ENCODE data around the gene JHY. TPM values are rescaled to one million over a fixed set of nuclear protein-coding genes. Genes with fewer than 3 reads are reported as not detected.

Gene JHY
- total RNA-seq, 2 donors from 2014 or later, result 4.9 to 7.0 TPM

DNA sequence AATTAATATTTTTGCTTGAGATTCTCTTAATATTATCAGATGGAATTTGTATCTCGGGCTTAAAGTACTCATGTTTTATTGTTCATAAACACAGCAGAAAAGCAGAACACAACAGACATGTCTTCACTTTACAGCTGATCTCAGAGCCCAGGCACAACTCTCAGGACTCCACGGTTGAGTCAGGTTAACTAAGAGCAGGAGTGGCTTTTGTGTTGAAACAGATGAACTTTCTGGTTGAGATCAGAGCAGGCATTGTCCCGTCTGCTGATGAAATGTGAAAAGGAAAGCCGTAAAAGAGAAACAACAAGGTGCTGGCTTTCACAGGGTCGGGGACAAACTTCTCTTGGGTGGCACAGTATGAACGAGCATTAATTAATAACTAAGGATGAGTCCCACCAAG is 49.0 kb downstream of the JHY start:
- Histone ChIP-seq H3K9me3 (no peaks in the 10 kb centered on the region), H3K27me3 (replicated peaks; ENCODE audit: insufficient read depth) (no peaks in the 10 kb centered on the region), H3K27ac (no peak overlapping the region), H3K4me3 (no peak overlapping the region), H3K4me1 (ENCODE audit: control insufficient read depth in 1 of 2, low read depth in 2 of 2) (no peaks in the 10 kb centered on the region), H3K36me3 (no peaks in the 10 kb centered on the region)
- DNase-seq (ENCODE audit: low spot score) (no peak), ATAC-seq (ENCODE audit: insufficient number of reproducible peaks, low FRiP score, low read depth) (no peak)
- TF ChIP-seq, protein P1, sequence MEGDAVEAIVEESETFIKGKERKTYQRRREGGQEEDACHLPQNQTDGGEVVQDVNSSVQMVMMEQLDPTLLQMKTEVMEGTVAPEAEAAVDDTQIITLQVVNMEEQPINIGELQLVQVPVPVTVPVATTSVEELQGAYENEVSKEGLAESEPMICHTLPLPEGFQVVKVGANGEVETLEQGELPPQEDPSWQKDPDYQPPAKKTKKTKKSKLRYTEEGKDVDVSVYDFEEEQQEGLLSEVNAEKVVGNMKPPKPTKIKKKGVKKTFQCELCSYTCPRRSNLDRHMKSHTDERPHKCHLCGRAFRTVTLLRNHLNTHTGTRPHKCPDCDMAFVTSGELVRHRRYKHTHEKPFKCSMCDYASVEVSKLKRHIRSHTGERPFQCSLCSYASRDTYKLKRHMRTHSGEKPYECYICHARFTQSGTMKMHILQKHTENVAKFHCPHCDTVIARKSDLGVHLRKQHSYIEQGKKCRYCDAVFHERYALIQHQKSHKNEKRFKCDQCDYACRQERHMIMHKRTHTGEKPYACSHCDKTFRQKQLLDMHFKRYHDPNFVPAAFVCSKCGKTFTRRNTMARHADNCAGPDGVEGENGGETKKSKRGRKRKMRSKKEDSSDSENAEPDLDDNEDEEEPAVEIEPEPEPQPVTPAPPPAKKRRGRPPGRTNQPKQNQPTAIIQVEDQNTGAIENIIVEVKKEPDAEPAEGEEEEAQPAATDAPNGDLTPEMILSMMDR (IDR thresholded peaks at IDR 0.05), result no peak

DNA sequence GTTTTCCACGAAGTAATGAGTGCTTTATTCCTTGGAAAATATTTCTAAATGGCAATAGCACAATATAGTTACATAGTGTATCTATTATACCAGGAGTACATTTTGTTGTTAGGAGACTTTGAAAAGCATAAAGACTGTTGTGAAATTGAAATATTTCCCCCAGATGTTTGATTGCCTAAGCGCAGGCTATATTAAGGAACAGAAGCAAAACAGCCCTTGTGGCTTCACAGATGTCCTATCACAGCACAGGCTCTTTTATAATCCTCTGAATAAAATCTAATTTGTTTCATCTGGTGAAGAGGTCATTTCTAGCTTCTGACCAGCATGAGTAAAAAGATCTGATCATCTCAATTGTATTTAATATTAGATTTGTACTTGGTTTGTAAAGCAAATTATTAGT is 50.9 kb downstream of the JHY start:
- no peak for DNase-seq (ENCODE audit: low spot score)
- Histone ChIP-seq H3K4me1 (ENCODE audit: control insufficient read depth in 1 of 2, low read depth in 2 of 2) (no peaks in the 10 kb centered on the region), H3K4me3 (no peak overlapping the region), H3K27me3 (replicated peaks; ENCODE audit: insufficient read depth) (no peaks in the 10 kb centered on the region), H3K36me3 (no peaks in the 10 kb centered on the region), H3K9me3 (no peaks in the 10 kb centered on the region), H3K27ac (no peak overlapping the region)
- TF ChIP-seq, protein P1 (IDR thresholded peaks at IDR 0.05), result no peak
- ATAC-seq (ENCODE audit: insufficient number of reproducible peaks, low FRiP score, low read depth), result no peak

DNA sequence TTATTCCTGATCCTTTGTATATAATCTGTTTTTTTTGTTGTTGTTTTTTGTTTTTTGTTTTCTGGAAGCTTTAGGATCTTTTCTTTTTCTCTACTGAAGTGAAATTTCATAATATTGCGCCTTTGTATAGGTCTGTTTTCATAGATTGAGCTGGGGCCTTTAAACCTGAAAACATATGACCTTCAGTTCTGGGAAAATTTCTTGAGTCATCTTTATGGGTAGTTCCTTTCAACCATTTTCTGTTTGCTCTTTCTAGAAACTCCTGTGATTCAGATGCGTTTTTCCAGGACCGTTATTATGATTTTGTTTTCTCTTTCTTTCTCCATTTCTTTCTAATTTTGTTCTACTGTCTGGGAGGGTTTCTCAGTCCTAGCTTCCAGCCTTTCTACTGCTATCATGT is 55.4 kb downstream of the JHY start:
- ATAC-seq (ENCODE audit: insufficient number of reproducible peaks, low FRiP score, low read depth) (no peak), DNase-seq (ENCODE audit: low spot score) (no peak)
- no peak overlapping the region for H3K4me3 ChIP-seq
- TF ChIP-seq, protein P1 (IDR thresholded peaks at IDR 0.05), result no peak
- no peaks in the 10 kb centered on the region for H3K9me3 ChIP-seq
- H3K27ac ChIP-seq, result no peak overlapping the region
- H3K4me1 ChIP-seq (ENCODE audit: control insufficient read depth in 1 of 2, low read depth in 2 of 2), result no peaks in the 10 kb centered on the region
- H3K27me3 ChIP-seq (replicated peaks; ENCODE audit: insufficient read depth), result no peaks in the 10 kb centered on the region
- H3K36me3 ChIP-seq, result no peaks in the 10 kb centered on the region

DNA sequence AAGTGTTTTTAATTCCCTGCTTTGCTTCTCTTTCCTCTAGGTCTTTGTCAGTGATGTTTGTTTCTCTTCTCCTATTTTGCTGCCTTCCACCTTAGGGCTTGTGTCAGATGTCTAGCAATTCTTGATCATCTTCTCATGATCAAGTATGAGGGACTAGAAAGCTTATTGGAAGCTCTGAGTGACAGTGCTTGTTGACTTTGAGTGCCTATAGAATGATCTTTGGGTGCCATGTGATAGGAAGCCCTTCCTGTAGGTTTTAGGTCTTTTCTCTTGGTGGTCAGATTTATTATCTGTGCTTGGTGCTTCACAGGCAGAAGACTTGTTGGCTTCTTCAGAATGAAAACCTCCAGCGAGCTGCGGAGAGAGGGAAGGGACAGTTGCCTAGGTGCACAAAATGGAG is 56.0 kb downstream of the JHY start:
- TF ChIP-seq, protein P1 (IDR thresholded peaks at IDR 0.05), result no peak
- Histone ChIP-seq H3K9me3 (no peaks in the 10 kb centered on the region), H3K27ac (no peak overlapping the region), H3K27me3 (replicated peaks; ENCODE audit: insufficient read depth) (no peaks in the 10 kb centered on the region), H3K4me3 (no peak overlapping the region), H3K36me3 (no peaks in the 10 kb centered on the region), H3K4me1 (ENCODE audit: control insufficient read depth in 1 of 2, low read depth in 2 of 2) (no peaks in the 10 kb centered on the region)
- no peak for ATAC-seq (ENCODE audit: insufficient number of reproducible peaks, low FRiP score, low read depth)
- no peak for DNase-seq (ENCODE audit: low spot score)

DNA sequence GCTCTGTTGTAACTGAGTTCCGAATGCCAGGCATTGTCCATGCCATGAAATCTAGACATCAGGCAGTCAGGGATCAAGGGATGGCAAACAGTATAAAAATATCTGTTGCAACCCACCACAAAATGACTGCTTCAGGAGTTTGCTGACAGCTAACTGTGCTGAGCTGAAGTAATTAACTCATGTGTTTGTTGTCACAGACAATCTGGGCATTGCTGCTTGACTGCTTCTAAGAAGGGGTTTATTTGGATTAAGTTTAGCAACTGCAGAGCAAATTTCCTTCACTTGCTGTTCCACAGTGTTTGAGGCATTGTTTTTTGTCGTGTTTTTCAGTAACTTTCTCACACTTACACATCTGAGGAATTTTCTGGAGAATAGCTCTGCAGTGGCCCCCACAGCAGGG is 68.7 kb downstream of the JHY start:
- no peak overlapping the region for H3K27ac ChIP-seq
- H3K9me3 ChIP-seq, result no peaks in the 10 kb centered on the region
- no peak overlapping the region for H3K4me3 ChIP-seq
- no peak for ATAC-seq (ENCODE audit: insufficient number of reproducible peaks, low FRiP score, low read depth)
- no peaks in the 10 kb centered on the region for H3K4me1 ChIP-seq (ENCODE audit: control insufficient read depth in 1 of 2, low read depth in 2 of 2)
- no peaks in the 10 kb centered on the region for H3K27me3 ChIP-seq (replicated peaks; ENCODE audit: insufficient read depth)
- TF ChIP-seq, protein P1 (IDR thresholded peaks at IDR 0.05), result no peak
- DNase-seq (ENCODE audit: low spot score), result no peak
- peaks cover 3% of the 10 kb centered on the region for H3K36me3 ChIP-seq

All from thoracic aorta (tissue), 2 donors.